NCI-H2171 treated with DMSO at 0.1 percent for 48 hours (cell line): ENCODE results near the gene PFKL.
"Not testable (repeated sequence)": the region's sequence is repeated elsewhere in the genome, so short reads cannot be mapped to it uniquely, and the experiment has no call there.

Experiments used
- DNase-seq: peaks from one replicate; lab custom pipeline; 2025; lab: John Stamatoyannopoulos, UW

The PFKL gene

GRCh38 chr21:44294391-44295162 lies 5.3 kb upstream of the PFKL start:
- DNase-seq = no peak

DNA sequence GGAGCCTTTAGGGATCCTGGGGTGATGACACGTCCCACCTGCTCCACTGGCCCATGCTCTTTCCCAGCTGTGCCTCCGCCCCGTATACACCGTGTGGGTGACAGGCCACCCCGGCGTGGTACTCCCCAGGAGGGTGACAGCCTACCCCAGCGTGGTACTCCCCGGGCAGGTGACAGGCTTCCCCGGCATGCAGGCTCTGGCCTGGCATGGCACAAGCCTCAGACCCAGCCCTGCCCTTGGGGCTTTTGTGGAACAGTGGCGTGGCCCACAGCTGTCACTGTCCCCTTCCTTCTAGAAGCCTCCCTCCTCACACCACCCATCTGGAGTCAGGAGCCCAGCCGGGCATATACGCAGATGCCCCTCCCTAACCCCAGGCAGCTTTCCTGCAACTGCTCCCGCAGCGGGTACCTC lies 4.7 kb upstream of the PFKL start:
- DNase-seq = peak; percentile 75

GRCh38 chr21:44295646-44296045 lies 4.2 kb upstream of the PFKL start:
- no peak for DNase-seq

DNA sequence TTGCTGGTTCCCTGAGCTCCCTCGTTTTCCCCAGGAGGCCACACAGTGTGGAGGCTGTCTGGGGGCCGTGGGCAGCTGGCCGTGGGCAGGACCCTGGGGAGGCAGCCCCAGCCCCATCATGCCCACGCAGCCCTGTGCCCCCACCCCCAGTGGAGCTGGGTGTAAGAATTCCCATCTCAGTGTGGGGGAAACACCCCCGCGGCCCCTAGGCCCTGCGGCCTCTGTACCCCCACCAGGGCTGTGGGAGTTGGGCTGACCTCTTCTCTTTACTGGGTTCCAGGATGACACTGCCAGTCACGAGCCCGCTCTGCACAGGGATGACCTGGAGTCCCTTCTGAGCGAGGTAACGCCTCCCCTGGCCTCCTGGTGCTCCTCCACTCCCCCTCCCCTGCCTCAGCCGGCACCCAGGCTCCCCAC lies 3.7 kb upstream of the PFKL start:
- DNase-seq = no peak

DNA sequence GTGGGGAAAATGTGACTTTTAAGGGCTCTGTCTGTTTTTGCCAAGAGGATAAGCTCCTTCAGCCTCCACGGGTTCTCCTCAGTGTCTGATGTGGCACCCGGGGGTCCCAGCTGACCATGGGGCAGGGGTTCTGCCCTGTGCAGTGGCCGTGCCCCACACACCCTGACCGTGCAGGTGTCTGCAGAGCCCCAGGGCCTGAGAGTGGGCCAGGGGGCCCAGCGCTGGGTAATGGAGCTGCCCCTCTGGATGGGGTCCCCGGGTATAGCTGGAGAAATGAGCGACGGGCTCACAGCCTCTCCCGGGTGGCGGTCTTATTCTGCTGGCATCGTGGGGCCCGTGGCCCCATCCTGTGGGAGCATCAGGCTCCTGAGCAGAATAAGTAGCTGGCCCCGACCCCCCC lies 2.9 kb upstream of the PFKL start:
- no peak for DNase-seq

- peak; percentile 80 for DNase-seq
Measured at GRCh38 chr21:44297525-44298290, 2.1 kb upstream of the PFKL start.

- DNase-seq = peak; percentile 19
Measured at GRCh38 chr21:44298301-44298700, 1.6 kb upstream of the PFKL start.

DNA sequence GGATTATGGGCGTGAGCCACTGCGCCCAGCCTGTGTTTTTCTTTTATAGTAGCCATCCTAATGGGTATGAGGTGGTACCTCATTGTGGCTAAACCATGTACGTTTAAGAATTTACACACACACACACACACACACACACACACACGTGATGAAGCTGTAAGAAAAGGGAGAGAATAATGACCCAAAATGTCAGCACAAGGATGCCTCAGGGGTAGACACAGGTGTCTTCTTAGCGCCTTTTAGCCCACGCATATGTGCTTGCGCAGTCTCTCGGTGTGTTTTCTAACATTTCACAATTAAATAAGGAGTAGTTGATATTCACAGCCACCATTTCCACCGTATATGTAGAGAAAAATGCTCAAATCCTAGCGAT lies 782 bp upstream of the PFKL start:
- no peak for DNase-seq

DNA sequence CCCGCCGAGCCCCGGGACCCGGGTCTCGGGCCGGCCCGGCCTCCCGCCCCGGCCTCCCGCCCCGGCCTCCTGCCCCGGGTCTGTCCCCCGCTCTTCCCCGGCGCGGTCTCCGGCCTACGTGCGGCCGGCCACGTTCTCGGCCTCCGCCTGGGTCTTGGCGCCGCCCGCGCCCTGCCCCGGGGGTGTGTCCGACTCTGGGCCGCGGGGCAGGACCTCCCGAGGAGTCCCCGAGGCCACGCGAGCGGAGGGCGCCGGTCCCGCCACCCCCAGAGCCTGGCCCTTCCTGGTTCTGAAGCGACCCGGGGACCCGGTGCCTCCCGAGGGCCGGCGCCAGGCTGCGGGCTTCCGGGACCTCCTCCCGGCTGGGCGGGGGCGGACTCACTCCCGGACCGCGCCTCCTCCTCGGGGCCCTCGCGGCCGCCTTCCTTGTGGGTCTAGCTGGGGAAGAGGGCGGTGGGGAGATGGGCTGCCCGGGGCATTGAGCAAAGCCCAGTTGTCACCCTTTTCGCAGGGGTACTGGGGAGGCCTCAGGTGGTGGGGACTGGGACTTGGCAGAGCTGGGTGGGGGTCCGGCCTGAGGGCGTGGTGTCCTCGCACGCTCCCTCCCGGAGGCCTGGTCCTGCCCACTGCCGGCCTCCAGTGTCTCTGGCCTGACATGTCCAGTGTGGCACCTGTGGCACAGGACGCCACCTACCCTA lies 558 bp downstream of the PFKL start:
- no peak for DNase-seq

- no peak for DNase-seq
Measured at GRCh38 chr21:44301141-44301540, 1.3 kb downstream of the PFKL start.

GRCh38 chr21:44301961-44302406 lies 2.1 kb downstream of the PFKL start:
- no peak for DNase-seq

DNA sequence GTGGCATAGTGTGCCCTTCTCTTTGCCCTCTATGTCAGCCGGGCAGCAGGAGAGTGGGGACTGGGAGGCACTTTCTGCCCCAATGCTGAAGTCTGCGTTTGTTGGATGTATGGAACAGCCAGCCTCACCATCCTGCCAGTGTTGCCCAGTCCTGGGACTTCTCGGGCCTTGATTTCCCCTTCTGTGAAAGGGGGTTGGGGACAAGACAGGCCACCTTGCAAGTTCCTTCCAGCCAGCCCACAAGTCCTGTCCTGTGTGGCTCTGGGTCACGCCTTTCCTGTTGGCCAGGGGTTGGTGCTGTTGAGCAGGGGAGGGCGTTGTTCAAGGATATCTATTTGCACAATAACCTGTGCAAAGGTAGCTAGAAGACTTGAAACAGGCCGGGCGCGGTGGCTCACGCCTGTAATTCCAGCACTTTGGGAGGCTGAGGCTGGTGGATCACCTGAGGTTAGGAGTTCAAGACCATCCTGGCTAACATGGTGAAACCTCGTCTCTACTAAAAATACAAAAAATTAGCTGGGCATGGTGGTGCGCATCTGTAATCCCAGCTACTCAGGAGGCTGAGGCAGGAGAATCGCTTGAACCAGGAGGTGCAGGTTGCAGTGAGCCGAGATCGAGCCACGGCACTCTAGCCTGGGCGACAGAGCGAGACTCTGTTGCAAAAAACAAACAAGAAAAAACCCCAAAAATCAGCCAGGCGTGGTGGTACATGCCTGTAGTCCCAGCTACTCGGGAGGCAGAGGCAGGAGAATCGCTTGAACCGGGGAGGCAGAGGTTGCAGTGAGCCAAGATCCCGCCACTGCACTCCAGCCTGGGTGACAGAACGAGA lies 2.9 kb downstream of the PFKL start:
- DNase-seq = not testable (repeated sequence)

DNA sequence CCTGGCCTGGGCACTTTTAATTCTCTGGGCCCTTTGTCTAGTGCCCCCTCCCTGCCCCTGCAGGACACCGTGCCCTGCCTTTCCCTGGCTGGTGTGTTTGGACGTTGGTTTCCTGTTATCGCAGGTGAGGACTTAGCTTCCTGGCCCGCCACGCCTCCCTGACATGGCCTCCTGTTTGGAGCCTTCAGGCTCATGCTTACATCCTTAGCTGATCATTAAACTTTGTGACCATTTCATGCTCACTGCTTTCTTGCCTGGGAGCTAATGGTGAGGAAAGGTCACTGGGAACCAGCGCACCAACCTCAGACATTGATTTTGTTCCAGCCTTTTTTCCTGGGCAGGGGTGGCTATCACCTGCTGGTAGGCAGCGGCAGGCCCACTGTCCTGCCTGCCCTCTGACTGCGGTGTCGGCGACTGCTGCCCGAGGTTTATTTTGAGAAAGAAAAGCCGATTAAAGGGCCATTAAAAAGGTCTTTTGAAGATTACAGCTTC lies 3.7 kb downstream of the PFKL start:
- no peak for DNase-seq

- DNase-seq = no peak
Measured at GRCh38 chr21:44304011-44304616, 4.3 kb downstream of the PFKL start.

- DNase-seq = peak; percentile 74
Measured at GRCh38 chr21:44304877-44305293, 5.0 kb downstream of the PFKL start.

GRCh38 chr21:44305691-44306090 lies 5.8 kb downstream of the PFKL start:
- DNase-seq = no peak

- DNase-seq = no peak
Measured at GRCh38 chr21:44306936-44307704, 7.3 kb downstream of the PFKL start.

- no peak for DNase-seq
Measured at GRCh38 chr21:44310628-44311507, 11.0 kb downstream of the PFKL start.

GRCh38 chr21:44312089-44312488 lies 12.2 kb downstream of the PFKL start:
- DNase-seq = no peak
